Glutamatergic neuron (in vitro differentiated cells): Measurements from ENCODE around the gene KMO. TPM values are rescaled to one million over a fixed set of nuclear protein-coding genes. Genes with fewer than 3 reads are reported as not detected.

Experiments used
- DNase-seq: peaks from one replicate; pipeline ENCODE4 v3.0.0; 2022
- H3K27ac Mint-ChIP-seq: one replicate; pipeline ENCODE4 v1.8.0; 2020; ENCODE audit warnings: mild to moderate bottlenecking, mixed read lengths, inconsistent platforms; ENCODE audit not compliant: unreplicated experiment
- H3K27me3 Mint-ChIP-seq: one replicate; pipeline ENCODE4 v1.8.0; 2020; ENCODE audit warnings: mild to moderate bottlenecking, moderate library complexity, mixed read lengths, inconsistent platforms; ENCODE audit not compliant: unreplicated experiment
- H3K36me3 Mint-ChIP-seq: one replicate; pipeline ENCODE4 v1.8.0; 2020; ENCODE audit warnings: mild to moderate bottlenecking, mixed read lengths, inconsistent platforms; ENCODE audit not compliant: unreplicated experiment
- H3K4me1 Mint-ChIP-seq: one replicate; pipeline ENCODE4 v1.8.0; 2020; ENCODE audit warnings: mild to moderate bottlenecking, low read depth, mixed read lengths, inconsistent platforms; ENCODE audit not compliant: unreplicated experiment
- H3K4me3 Mint-ChIP-seq: one replicate; pipeline ENCODE4 v1.8.0; 2020; ENCODE audit warnings: mild to moderate bottlenecking, mixed read lengths, inconsistent platforms; ENCODE audit not compliant: unreplicated experiment
- H3K9me3 Mint-ChIP-seq: one replicate; pipeline ENCODE4 v1.8.0; 2020; ENCODE audit warnings: mild to moderate bottlenecking, moderate library complexity, mixed read lengths, inconsistent platforms; ENCODE audit not compliant: unreplicated experiment
- total RNA-seq: library from RNA; stranded (reverse); fragmentation: NEBNext Ultra II Directional; extraction: Animal tissue kit (Norgen Biotek cat#: 25700); gene quantifications from one replicate; pipeline ENCODE4 v1.2.1, GENCODE V29; 2021; ENCODE audit not compliant: unreplicated experiment
- TF ChIP-seq, protein P1 (sequence below): fragments of 200-600 bp; sonication (generic); IDR thresholded peaks from one replicate; pipeline ENCODE4 v1.5.0; 2021; ENCODE audit not compliant: partially characterized antibody, unreplicated experiment

Gene KMO
- total RNA-seq, 1 donor from 2014 or later, result not detected

DNA sequence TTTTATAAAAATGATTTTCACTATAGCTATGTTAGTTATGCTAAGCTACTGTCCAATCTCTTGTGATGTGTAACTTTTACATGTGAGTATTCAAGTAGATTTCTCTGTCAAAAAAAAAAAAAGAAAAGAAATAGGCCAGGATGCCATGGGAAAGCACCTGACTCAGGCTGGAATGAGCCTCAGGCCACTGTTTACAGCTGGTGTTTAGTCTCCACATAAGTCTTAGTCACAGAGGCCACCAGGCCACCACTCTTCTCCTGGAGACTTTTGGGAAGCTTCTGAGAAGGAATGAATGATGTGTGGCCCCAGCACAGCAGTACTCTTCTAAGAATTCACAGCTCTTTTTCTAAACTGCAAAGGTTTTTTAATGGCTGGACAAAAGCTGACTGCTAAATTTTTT lies 59.1 kb downstream of the KMO start:
- H3K9me3 Mint-ChIP-seq, result no peaks in the 10 kb centered on the region
- H3K4me1 Mint-ChIP-seq, result no peaks in the 10 kb centered on the region
- H3K4me3 Mint-ChIP-seq, result no peak overlapping the region
- H3K36me3 Mint-ChIP-seq, result no peaks in the 10 kb centered on the region
- DNase-seq, result no peak
- no peak overlapping the region for H3K27ac Mint-ChIP-seq
- no peaks in the 10 kb centered on the region for H3K27me3 Mint-ChIP-seq
- TF ChIP-seq, protein P1, sequence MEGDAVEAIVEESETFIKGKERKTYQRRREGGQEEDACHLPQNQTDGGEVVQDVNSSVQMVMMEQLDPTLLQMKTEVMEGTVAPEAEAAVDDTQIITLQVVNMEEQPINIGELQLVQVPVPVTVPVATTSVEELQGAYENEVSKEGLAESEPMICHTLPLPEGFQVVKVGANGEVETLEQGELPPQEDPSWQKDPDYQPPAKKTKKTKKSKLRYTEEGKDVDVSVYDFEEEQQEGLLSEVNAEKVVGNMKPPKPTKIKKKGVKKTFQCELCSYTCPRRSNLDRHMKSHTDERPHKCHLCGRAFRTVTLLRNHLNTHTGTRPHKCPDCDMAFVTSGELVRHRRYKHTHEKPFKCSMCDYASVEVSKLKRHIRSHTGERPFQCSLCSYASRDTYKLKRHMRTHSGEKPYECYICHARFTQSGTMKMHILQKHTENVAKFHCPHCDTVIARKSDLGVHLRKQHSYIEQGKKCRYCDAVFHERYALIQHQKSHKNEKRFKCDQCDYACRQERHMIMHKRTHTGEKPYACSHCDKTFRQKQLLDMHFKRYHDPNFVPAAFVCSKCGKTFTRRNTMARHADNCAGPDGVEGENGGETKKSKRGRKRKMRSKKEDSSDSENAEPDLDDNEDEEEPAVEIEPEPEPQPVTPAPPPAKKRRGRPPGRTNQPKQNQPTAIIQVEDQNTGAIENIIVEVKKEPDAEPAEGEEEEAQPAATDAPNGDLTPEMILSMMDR, result no peak

DNA sequence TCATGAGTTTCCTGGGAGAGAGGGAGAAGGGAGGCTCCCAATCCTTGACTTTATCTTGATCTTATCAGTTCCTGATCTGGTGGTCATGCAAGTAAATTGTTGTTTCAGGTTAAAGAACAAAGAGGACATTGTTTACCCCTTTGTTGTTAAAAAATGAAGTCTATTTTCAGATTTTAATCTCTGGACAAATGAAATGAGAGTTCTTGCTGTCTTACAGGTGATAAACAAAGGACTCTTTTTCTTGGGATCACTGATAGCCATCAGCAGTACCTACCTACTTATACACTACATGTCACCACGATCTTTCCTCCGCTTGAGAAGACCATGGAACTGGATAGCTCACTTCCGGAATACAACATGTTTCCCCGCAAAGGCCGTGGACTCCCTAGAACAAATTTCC lies 59.6 kb downstream of the KMO start:
- no peaks in the 10 kb centered on the region for H3K27me3 Mint-ChIP-seq
- no peak for DNase-seq
- no peaks in the 10 kb centered on the region for H3K4me1 Mint-ChIP-seq
- no peaks in the 10 kb centered on the region for H3K9me3 Mint-ChIP-seq
- no peaks in the 10 kb centered on the region for H3K36me3 Mint-ChIP-seq
- TF ChIP-seq, protein P1, result no peak
- no peak overlapping the region for H3K27ac Mint-ChIP-seq
- H3K4me3 Mint-ChIP-seq, result no peak overlapping the region

DNA sequence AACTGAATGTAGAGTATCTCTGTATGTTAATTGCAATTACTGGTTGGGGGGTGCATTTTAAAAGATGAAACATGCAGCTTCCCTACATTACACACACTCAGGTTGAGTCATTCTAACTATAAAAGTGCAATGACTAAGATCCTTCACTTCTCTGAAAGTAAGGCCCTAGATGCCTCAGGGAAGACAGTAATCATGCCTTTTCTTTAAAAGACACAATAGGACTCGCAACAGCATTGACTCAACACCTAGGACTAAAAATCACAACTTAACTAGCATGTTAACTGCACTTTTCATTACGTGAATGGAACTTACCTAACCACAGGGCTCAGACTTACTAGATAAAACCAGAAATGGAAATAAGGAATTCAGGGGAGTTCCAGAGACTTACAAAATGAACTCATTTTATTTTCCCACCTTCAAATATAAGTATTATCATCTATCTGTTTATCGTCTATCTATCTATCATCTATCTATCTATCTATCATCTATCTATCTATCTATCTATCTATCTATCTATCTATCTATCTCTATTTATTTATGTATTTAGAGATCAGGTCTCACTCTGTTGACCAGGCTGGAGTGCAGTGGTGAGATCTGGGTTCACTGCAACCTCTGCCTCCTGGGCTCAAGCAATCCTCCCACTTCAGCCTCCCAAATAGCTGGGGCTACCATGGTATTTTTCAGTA lies 60.2 kb downstream of the KMO start:
- TF ChIP-seq, protein P1, result no peak
- DNase-seq, result no peak
- Mint-ChIP-seq H3K36me3 (no peaks in the 10 kb centered on the region), H3K9me3 (no peaks in the 10 kb centered on the region), H3K27ac (no peak overlapping the region), H3K27me3 (no peaks in the 10 kb centered on the region), H3K4me3 (no peak overlapping the region), H3K4me1 (no peaks in the 10 kb centered on the region)

DNA sequence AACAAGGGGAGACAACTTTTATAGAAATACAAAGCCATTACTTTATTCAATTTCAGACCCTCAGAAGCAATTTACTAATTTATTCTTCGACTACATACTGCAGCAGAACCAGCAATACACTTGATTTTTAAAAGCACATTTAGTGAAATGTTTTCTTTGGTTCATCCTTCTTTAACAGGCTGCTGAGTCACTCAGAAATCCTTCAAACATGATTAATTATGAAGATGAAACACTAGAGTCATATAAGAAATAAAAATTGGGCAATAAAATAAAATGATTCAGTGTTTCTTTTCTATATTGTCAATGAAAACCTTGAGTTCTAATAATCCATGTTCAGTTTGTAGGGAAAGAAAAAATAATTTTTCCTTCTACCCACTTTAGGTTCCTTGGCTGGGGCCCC lies 61.0 kb downstream of the KMO start:
- DNase-seq, result no peak
- peaks cover 3% of the 10 kb centered on the region for H3K4me1 Mint-ChIP-seq
- H3K27me3 Mint-ChIP-seq, result no peaks in the 10 kb centered on the region
- no peak overlapping the region for H3K27ac Mint-ChIP-seq
- no peak overlapping the region for H3K4me3 Mint-ChIP-seq
- no peaks in the 10 kb centered on the region for H3K36me3 Mint-ChIP-seq
- TF ChIP-seq, protein P1, result no peak
- no peaks in the 10 kb centered on the region for H3K9me3 Mint-ChIP-seq

DNA sequence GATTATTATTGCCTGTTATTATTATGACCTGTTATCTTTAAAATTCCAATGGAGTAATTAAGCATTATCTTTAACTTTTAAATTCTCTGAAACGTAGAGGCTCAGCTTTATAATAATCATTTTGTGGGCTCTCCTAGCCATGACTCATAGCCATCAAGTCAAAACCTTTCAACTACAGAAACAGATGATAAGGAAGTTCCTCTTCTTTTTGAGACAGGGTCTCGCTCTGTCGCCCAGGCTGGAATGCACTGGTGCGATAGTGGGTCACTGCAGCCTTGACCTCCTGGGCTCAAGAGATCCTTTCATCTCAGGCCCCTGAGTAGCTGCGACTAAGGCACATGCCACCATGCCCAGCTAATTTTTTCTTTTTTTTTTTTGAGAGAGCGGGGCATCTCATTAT lies 64.5 kb downstream of the KMO start:
- no peak for DNase-seq
- Mint-ChIP-seq H3K4me1 (peaks cover 4% of the 10 kb centered on the region), H3K4me3 (no peak overlapping the region), H3K9me3 (no peaks in the 10 kb centered on the region), H3K27ac (no peak overlapping the region), H3K36me3 (no peaks in the 10 kb centered on the region), H3K27me3 (no peaks in the 10 kb centered on the region)
- TF ChIP-seq, protein P1, result no peak
